Measurements from ENCODE around the gene PACSIN1.

The PACSIN1 gene

GRCh38 chr6:34512738-34513115 lies 46.9 kb downstream of the PACSIN1 start:
- H3K36me3 ChIP-seq (ENCODE audit: control insufficient read depth, insufficient read depth, low read length) = no peaks in the 10 kb centered on the region
- H3K4me1 ChIP-seq (ENCODE audit: control insufficient read depth, insufficient read depth, low read length) = no peaks in the 10 kb centered on the region
- H3K27me3 ChIP-seq (ENCODE audit: control insufficient read depth, insufficient read depth, low read length) = peaks cover 19% of the 10 kb centered on the region
- no peak overlapping the region for H3K9ac ChIP-seq (ENCODE audit: low read length)
- no peaks in the 10 kb centered on the region for H3K9me3 ChIP-seq (ENCODE audit: control insufficient read depth, low read length)
- no peak overlapping the region for H3K4me3 ChIP-seq (ENCODE audit: low read length)

GRCh38 chr6:34513646-34514045 lies 47.8 kb downstream of the PACSIN1 start:
- Histone ChIP-seq H3K27me3 (ENCODE audit: control insufficient read depth, insufficient read depth, low read length) (peaks cover 19% of the 10 kb centered on the region), H3K4me1 (ENCODE audit: control insufficient read depth, insufficient read depth, low read length) (no peaks in the 10 kb centered on the region), H3K9me3 (ENCODE audit: control insufficient read depth, low read length) (no peaks in the 10 kb centered on the region)

GRCh38 chr6:34514112-34514511 lies 48.2 kb downstream of the PACSIN1 start:
- H3K27me3 ChIP-seq (ENCODE audit: control insufficient read depth, insufficient read depth, low read length) = peaks cover 19% of the 10 kb centered on the region
- H3K9ac ChIP-seq (ENCODE audit: low read length) = no peak overlapping the region
- no peaks in the 10 kb centered on the region for H3K36me3 ChIP-seq (ENCODE audit: control insufficient read depth, insufficient read depth, low read length)
- no peak overlapping the region for H3K4me3 ChIP-seq (ENCODE audit: low read length)
- H3K4me1 ChIP-seq (ENCODE audit: control insufficient read depth, insufficient read depth, low read length) = no peaks in the 10 kb centered on the region
- no peaks in the 10 kb centered on the region for H3K9me3 ChIP-seq (ENCODE audit: control insufficient read depth, low read length)

More at GRCh38 chr6:34513646-34514045, 47.8 kb downstream of the PACSIN1 start:
- Histone ChIP-seq H3K4me3 (ENCODE audit: low read length) (no peak overlapping the region), H3K36me3 (ENCODE audit: control insufficient read depth, insufficient read depth, low read length) (no peaks in the 10 kb centered on the region), H3K9ac (ENCODE audit: low read length) (no peak overlapping the region)

GRCh38 chr6:34514593-34515472 lies 49.0 kb downstream of the PACSIN1 start:
- no peak overlapping the region for H3K4me3 ChIP-seq (ENCODE audit: low read length)
- no peak overlapping the region for H3K9ac ChIP-seq (ENCODE audit: low read length)
- no peaks in the 10 kb centered on the region for H3K9me3 ChIP-seq (ENCODE audit: control insufficient read depth, low read length)
- no peaks in the 10 kb centered on the region for H3K36me3 ChIP-seq (ENCODE audit: control insufficient read depth, insufficient read depth, low read length)
- no peaks in the 10 kb centered on the region for H3K4me1 ChIP-seq (ENCODE audit: control insufficient read depth, insufficient read depth, low read length)
- H3K27me3 ChIP-seq (ENCODE audit: control insufficient read depth, insufficient read depth, low read length) = peaks cover 19% of the 10 kb centered on the region

GRCh38 chr6:34515473-34516387 lies 49.9 kb downstream of the PACSIN1 start:
- Histone ChIP-seq H3K27me3 (ENCODE audit: control insufficient read depth, insufficient read depth, low read length) (peaks cover 19% of the 10 kb centered on the region), H3K4me3 (ENCODE audit: low read length) (no peak overlapping the region), H3K4me1 (ENCODE audit: control insufficient read depth, insufficient read depth, low read length) (no peaks in the 10 kb centered on the region), H3K9ac (ENCODE audit: low read length) (no peak overlapping the region), H3K36me3 (ENCODE audit: control insufficient read depth, insufficient read depth, low read length) (no peaks in the 10 kb centered on the region), H3K9me3 (ENCODE audit: control insufficient read depth, low read length) (no peaks in the 10 kb centered on the region)

- Histone ChIP-seq H3K27me3 (ENCODE audit: control insufficient read depth, insufficient read depth, low read length) (peaks cover 19% of the 10 kb centered on the region), H3K4me1 (ENCODE audit: control insufficient read depth, insufficient read depth, low read length) (no peaks in the 10 kb centered on the region), H3K4me3 (ENCODE audit: low read length) (no peak overlapping the region), H3K9me3 (ENCODE audit: control insufficient read depth, low read length) (no peaks in the 10 kb centered on the region), H3K9ac (ENCODE audit: low read length) (no peak overlapping the region), H3K36me3 (ENCODE audit: control insufficient read depth, insufficient read depth, low read length) (no peaks in the 10 kb centered on the region)
These were observed 50.8 kb downstream of the PACSIN1 start for GRCh38 chr6:34516391-34517324.

GRCh38 chr6:34517461-34517881 lies 51.6 kb downstream of the PACSIN1 start:
- Histone ChIP-seq H3K27me3 (ENCODE audit: control insufficient read depth, insufficient read depth, low read length) (peaks cover 22% of the 10 kb centered on the region), H3K36me3 (ENCODE audit: control insufficient read depth, insufficient read depth, low read length) (no peaks in the 10 kb centered on the region), H3K4me1 (ENCODE audit: control insufficient read depth, insufficient read depth, low read length) (no peaks in the 10 kb centered on the region), H3K9ac (ENCODE audit: low read length) (no peak overlapping the region), H3K4me3 (ENCODE audit: low read length) (no peak overlapping the region), H3K9me3 (ENCODE audit: control insufficient read depth, low read length) (no peaks in the 10 kb centered on the region)

GRCh38 chr6:34517966-34518365 lies 52.1 kb downstream of the PACSIN1 start:
- H3K36me3 ChIP-seq (ENCODE audit: control insufficient read depth, insufficient read depth, low read length) = no peaks in the 10 kb centered on the region
- H3K9ac ChIP-seq (ENCODE audit: low read length) = no peak overlapping the region
- H3K4me3 ChIP-seq (ENCODE audit: low read length) = no peak overlapping the region
- peaks cover 22% of the 10 kb centered on the region for H3K27me3 ChIP-seq (ENCODE audit: control insufficient read depth, insufficient read depth, low read length)
- no peaks in the 10 kb centered on the region for H3K9me3 ChIP-seq (ENCODE audit: control insufficient read depth, low read length)
- H3K4me1 ChIP-seq (ENCODE audit: control insufficient read depth, insufficient read depth, low read length) = no peaks in the 10 kb centered on the region

GRCh38 chr6:34518669-34519365 lies 52.9 kb downstream of the PACSIN1 start:
- H3K36me3 ChIP-seq (ENCODE audit: control insufficient read depth, insufficient read depth, low read length) = no peaks in the 10 kb centered on the region
- H3K4me1 ChIP-seq (ENCODE audit: control insufficient read depth, insufficient read depth, low read length) = no peaks in the 10 kb centered on the region
- H3K9me3 ChIP-seq (ENCODE audit: control insufficient read depth, low read length) = no peaks in the 10 kb centered on the region
- peaks cover 18% of the 10 kb centered on the region for H3K27me3 ChIP-seq (ENCODE audit: control insufficient read depth, insufficient read depth, low read length)
- no peak overlapping the region for H3K9ac ChIP-seq (ENCODE audit: low read length)
- H3K4me3 ChIP-seq (ENCODE audit: low read length) = no peak overlapping the region

- no peak overlapping the region for H3K4me3 ChIP-seq (ENCODE audit: low read length)
- H3K4me1 ChIP-seq (ENCODE audit: control insufficient read depth, insufficient read depth, low read length) = no peaks in the 10 kb centered on the region
- no peaks in the 10 kb centered on the region for H3K9me3 ChIP-seq (ENCODE audit: control insufficient read depth, low read length)
- no peaks in the 10 kb centered on the region for H3K36me3 ChIP-seq (ENCODE audit: control insufficient read depth, insufficient read depth, low read length)
- no peak overlapping the region for H3K9ac ChIP-seq (ENCODE audit: low read length)
- peaks cover 13% of the 10 kb centered on the region for H3K27me3 ChIP-seq (ENCODE audit: control insufficient read depth, insufficient read depth, low read length)
These were observed 54.2 kb downstream of the PACSIN1 start for GRCh38 chr6:34519971-34520644.
